HG03460 (cell line): Measurements from ENCODE around the gene APLF.
"Not testable (repeated sequence)": the region's sequence is repeated elsewhere in the genome, so short reads cannot be mapped to it uniquely, and the experiment has no call there.

ENCODE experiments used
- ATAC-seq: cut with Tn5 transposase; IDR thresholded peaks from one replicate; pipeline ENCODE4 v1.9.1; 2021; ENCODE audit not compliant: unreplicated experiment

APLF gene

DNA sequence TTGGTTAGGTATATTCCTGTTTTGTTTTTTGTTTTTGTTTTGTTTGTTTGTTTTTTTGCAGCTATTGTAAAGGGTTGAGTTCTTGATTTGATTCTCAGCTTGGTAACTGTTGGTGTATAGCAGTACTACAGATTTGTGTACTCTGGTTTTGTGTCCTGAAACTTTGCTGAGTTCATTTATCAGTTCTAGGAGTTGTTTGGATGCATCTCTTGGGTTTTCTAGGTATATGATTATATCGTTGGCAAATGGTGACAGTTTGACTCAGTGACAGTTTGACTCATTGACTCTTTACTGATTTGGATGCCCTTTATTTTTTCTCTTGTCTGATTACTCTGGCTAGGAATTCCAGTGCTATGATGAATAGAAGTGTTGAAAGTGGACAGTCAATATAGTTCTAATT is 53.7 kb downstream of the APLF start:
- ATAC-seq, result no peak

DNA sequence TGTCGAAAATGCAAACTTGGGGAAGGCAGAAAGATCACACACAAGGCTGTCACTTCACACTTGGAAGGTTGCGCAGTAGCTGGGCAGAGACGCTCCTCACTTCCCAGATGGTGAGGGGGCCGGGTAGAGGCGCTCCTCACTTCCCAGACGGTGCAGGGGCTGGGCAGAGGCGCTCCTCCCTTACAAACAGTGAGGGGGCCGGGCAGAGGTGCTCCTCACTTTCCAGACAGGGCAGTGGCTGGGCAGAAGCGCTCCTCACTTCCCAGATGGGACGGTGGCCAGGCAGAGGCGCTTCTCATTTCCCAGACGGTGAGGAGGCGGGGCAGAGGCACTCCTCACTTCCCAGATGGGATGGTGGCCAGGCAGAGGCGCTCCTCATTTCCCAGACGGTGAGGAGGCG is 59.6 kb downstream of the APLF start:
- ATAC-seq, result not testable (repeated sequence)

DNA sequence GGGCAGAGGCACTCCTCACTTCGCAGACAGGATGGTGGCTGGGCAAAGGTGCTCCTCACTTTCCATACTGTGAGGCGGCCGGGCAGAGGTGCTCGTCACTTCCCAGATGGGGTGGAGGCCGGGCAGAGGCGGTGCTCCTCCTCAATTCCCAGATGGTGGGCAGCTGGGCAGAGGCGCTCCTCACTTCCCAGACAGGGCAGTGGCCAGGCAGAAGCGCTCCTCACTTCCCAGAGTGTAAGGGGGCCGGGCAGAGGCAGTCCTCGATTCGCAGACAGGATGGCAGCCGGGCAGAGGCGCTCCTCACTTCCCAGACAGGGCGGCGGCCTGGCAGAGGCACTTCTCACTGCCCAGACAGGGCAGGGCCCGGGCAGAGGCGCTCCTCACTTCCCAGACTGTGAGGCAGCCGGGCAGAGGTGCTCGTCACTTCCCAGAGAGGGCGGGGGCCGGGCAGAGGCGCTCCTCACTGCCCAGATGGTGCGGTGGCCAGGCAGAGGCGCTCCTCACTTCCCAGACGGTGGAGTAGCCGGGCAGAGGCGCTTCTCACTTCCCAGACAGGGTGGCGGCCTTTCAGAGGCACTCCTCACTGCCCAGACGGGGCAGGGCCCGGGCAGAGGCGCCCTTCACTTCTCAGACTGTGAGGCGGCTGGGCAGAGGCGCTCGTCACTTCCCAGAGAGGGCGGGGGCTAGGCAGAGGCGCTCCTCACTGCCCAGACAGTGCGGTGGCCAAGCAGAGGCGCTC is 60.1 kb downstream of the APLF start:
- not testable (repeated sequence) for ATAC-seq

DNA sequence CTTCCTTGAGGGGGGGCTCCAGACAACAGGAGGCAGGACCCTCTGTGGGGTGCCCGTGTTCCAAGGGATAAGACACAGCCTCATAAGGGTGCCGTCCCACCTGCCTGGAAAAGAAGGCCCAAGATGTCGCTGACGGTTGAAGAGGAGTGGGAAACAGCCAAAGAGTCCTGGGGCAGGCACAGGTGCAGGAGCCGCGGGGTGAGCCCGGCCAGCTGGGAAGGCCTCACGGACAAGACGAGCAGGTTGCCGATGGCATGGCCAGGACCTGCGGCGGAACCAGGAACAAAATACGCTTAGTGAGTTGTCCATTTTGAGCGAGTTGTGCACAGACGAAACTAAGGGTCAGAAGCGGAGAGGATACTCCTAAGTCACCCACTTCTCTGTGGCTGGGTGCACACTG is 61.8 kb downstream of the APLF start:
- not testable (repeated sequence) for ATAC-seq

DNA sequence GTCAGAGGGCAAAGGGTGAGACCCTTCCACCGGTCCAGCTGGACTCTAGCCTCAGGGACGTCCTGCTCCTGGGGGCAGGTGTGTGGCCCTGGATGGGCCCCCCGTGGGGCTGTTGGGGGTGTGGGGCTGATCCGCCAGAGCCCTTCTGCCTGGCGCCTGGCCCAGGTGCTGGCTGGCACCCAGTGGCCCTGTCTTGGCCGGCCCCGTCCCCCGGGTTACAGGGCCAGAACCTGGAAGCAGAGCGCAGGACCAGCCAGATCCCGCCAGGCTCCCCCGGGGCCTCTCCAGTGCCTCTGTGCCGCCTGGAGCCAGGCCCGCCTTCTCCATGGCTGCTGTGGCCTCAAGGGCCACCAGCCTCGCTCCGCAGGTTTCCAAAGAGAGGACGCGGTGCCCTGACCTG is 62.3 kb downstream of the APLF start:
- not testable (repeated sequence) for ATAC-seq

DNA sequence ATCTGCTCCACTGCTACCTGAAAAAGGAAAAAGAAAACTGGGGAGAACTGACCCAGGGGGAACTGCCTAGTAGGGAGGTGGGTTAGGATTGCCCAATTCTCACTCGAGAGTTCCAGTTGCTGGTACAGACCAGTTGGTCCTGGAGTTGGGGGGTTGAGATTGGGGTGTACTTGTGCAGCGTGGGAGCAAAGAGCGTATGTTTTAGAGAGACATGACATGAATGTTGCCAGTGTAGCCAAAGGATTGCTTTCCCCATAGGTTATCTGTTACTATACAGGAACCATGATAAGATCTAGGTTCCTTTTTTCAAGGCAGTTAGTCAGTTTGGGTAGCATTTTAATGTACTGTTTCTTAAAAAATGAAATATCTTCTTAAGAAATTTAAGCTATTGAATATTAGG is 68.6 kb downstream of the APLF start:
- no peak for ATAC-seq

DNA sequence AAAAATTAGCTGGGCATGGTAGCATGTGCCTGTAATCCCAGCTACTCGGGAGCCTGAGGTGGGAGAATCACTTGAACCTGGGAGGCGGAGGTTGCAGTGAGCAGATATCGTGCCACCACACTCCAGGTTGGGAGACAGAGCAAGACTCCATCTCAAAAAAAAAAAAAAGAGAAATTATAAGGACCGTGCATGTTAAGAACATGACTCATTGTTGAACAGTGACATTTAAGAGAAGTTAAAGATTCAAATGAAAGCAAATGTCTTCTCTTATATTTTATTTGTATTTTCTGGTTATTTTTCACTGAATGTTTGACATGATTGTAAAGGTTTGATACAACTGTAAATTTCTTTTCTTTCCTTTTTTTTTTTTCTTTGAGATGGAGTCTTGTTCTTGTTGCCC is 69.6 kb downstream of the APLF start:
- ATAC-seq, result no peak

DNA sequence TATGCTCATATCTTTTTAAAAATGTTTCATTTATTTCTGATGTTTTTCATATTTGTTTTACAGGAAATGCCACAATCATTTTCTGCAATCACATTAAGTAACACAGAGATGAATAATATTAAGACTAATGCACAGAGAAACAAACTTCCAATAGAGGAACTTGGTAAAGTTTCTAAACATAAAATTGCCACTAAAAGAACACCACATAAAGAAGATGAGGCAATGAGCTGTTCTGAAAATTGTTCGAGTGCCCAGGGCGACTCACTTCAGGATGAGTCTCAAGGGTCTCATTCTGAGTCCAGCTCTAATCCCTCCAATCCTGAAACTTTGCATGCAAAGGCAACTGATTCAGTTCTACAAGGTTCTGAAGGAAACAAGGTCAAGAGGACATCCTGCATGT is 70.4 kb downstream of the APLF start:
- no peak for ATAC-seq

DNA sequence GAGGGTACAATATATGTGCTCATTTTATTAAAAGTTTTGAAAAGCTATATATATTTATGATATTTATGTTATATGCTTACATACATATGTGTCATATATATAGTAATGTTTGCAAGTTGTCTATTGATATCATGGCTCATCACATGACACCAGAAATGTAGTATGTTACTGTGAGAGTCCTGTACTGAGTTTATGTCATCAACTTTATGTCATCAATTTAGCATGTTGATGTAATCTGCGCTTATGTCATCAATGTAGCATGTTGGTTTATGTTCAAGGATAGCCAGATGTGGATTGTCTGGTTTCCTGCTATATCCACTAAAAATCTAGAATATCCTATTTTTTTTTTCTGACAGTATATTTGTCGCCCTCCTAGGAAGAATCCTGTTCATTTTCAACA is 77.4 kb downstream of the APLF start:
- ATAC-seq, result no peak

DNA sequence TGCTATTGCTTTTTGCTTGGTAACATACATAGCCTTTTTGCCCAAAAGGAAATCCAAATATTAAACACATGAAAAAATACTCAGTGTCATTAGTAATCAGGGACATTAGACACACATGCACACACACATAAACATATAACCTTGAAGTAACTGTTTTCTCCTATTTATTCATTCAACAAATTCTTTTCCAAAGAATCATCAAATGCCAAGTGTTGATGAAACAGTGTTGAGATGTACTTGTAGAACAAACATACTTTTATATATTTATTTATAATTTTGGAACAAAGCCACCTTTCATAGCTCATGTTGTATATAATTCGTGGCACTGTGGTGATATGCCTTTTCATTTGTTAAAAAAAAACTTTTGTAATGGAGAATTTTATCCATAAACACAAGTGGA is 81.0 kb downstream of the APLF start:
- ATAC-seq, result no peak

DNA sequence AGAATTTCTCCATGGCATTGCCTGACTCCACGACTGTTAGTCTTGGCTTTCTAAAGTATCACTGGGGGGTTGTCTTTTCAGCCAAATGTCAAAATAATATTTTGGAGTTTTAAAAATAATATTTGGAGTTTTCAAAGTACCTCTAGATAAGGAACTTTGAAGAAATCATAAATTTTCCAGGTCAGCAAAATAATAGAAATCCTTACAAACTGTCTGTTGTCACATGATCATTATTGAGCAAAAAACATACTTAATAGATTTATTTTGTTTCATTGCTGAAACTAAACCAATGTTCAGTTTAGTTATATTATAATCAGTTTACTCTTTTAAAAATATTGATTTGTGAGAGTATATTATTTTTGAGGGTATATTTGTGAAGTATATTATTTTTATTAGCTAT is 85.7 kb downstream of the APLF start:
- no peak for ATAC-seq

DNA sequence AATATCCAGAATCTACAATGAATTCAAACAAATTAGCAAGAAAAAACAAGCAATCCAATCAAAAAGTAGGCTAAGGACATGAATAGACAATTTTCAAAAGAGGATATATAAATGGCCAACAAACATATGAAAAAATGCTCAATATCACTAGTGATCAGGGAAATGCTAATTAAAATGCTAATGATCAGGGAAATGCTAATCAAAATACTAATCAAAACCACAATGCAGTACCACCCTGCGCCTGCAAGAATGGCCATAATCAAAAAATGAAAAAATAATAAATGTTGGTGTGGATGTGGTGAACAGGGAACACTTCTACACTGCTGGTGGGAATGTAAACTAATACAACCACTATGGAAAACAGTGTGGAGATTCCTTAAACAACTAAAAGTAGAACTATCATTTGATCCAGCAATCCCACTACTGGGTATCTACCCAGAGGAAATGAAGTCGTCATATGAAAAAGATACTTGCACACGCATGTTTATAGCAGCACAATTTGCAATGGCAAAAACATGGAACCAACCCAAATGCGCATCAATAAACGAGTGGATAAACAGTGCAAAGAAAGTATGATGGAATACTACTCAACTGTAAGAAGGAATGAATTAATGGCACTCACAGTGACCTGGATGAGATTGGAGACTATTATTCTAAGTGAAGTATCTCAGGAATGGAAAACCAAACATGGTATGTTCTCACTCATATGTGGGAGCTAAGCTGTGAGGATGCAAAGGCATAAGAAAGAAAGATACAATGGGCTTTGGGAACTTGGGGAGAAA is 88.2 kb downstream of the APLF start:
- not testable (repeated sequence) for ATAC-seq

DNA sequence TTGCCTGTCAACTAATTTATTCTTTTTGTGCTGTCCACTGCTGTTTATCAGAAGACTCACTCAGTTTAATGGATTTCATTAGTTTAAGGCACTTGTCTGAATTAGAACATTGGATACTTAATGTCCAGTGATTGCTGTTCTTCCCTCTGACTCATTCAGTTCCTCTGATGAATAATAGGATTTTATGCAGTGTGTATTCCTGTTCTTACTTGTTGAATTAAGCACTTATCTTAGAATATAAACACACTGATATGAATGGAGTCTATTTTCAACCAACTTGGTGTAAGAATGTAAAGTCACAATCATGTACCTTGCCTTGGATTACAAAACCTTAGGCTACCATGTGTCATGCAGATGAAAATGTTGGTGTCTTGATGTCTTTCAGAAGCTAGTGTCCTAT is 89.0 kb downstream of the APLF start:
- ATAC-seq, result no peak

DNA sequence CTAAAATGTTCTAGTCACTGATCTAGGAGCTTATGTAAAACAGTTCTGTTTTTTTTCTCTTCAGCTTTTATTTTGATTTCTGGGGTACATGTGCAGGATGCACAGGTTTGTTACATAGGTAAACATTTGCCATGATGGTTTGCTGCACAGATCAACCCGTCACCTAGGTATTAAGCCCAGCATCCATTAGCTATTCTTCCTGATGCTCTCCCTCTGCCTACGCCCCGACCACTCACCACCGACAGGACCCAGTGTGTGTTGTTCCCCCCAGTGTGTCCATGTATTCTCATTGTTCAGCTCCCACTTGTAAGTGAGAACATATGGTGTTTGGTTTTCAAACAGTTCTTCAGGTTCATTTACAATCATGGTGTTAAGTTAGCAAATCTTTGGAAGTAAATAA is 91.2 kb downstream of the APLF start:
- ATAC-seq, result no peak

DNA sequence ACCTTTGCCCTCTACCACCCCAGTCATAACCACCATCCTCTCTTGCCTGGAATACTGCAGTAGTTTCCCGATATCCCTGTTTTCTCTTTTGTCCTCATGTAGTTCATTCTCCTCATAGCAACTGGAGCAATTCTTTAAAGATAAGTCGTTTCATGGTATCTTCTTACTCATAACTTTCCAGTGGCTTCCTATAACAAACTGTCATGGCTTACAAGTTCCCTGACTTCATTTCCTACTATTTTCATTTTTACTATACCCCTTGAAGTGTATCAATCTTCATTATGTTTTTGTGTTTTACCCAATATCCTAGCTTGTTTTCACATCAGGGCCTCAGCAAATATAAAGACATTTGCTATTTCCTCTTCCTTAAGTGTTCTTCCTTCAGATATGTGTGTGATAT is 92.3 kb downstream of the APLF start:
- ATAC-seq, result no peak

DNA sequence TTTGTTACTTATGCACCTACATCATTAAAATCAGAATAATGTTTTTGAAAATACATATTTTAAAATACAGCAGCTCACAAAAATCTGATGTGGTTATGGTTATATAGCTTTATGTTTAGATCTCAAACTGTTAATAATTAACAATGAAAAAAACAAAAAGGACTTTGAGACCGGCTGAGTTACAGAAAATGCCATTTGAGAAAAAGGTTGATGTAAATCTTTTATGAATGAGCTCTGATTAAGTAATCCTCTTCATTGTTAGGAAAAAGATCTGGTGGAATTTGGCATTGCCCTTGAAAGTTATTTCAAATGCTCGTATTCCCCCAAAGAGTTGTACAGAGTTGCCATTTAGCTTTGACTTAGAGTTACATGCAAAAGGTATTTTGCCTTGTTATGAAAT is 93.2 kb downstream of the APLF start:
- no peak for ATAC-seq

DNA sequence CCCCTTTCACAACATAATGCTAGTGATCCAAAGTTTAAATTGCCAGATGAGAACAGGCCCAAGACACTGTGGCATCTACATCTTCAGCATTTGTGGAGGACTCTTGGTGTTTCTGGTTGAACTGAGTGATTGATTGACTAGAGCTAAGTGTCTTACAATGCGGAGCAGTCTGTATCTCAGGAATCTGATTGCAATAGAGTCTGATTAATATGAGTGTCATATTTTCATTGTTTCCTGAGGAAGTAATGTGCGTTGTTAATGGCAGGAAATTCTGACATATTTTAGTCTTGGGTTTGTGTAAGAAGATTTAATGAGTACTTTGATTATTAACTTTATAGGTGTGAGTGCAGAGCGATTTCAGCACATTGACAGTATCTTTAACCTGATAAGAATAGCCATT is 94.0 kb downstream of the APLF start:
- ATAC-seq, result no peak

DNA sequence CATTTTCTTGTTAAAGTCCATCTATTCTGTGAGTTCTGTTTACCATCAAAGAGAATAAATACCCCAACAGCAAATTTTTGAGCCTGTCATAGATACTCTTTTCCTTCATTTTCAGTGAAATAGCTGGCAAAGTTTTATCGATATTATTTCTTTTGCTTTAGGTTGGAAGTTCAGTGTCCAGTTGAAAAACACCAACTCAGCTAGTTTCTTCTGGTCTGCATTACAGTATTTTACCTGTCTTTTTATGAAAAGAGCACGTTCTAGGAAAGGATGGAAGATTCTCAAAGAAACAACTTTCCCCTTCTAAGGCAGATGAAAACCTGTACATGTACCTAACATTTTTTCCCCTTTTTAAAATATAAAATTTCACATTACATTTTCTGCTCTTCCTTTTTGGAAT is 95.5 kb downstream of the APLF start:
- ATAC-seq, result no peak

DNA sequence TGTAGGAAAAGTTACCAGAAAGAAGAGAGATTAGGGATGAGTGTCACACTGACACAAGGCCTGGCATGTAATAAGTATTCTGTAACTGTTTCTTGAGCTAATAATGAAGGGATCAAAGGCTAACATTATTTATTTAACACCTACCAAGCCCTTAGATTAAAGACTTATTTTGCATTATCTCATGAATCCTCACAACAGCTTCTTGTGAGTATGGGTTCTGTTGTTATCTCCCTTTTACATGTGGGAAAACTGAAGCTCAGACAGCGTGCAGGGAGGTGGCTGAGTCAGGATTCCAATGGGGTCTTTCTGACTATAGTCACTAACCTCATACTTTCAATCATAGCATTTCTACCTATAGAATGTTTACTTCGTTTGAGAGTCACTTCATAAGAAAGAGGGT is 97.0 kb downstream of the APLF start:
- ATAC-seq, result no peak

DNA sequence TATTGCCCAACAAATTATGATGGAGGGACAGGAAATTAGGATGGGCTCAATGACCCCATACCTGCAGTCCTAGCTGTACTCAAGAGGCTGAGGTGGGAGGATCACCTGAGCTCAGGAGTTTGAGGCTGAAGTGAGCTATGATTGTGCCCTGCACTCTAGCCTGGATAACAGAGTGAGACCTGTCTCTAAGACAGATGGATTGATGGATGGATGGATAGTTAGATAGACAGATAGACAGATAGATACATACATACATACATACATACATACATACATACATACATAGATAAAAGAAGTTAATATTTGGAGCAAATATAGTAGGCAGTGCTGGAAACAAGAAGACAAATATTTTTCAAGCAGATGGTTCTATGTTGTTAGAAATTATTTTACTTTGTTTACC is 97.9 kb downstream of the APLF start:
- ATAC-seq, result no peak

DNA sequence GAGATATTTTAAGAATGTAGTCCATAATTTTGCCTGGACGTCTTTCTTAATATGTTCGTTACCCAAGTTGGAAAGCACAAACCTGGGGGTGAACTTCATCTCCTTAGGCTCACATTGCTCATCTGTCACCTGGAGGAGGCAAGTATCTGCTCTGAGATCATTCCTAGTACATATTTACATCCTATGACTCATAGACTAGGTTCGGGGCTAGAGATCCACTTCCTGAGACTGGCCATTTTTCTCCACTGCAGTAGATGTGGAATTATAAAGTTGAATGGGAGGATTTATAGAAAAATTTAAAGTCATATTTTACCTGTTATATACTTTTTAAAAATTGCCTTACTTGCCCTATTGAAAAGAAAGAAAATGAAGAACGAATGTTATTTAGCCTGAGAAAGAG is 98.5 kb downstream of the APLF start:
- no peak for ATAC-seq

DNA sequence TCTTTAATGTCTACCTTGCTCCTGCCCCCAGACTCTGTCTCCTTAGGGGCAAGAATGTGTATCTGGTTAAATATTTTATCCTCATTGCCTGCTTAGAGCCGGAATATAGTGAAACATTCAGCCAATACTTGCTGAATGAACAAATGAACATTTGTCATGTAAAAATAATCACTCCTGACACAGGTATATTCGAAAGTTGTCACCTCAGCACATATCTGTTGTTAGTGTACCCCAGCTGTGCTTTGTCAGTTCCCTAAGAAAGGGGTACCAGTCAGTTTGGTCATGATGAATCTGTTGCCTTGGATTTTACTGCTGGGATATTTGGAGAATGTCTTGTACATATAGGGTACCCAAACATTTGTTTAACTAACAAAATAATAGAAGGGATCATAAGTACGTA is 99.0 kb downstream of the APLF start:
- ATAC-seq, result no peak

DNA sequence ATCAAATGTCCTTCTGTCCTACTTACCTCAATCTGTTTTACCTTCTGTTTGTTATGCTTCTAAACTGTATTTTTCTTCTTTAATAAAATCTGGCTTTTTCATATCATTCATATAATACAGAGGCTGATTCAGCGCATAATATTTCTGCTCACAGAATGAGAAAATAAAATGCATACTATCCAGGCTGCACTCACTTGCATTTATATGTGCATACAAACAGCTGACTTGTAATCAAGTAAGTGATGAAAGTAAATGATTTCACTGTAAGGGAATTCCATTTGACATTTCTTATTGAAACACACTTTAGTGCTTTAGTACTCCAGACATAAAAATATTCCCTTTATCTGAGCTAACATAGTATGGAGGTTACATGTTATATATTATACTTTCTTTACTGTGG is 100.7 kb downstream of the APLF start:
- no peak for ATAC-seq
